OCI-LY3 (cell line): ENCODE data around the gene BTG1.

Experiments
- H2AFZ ChIP-seq: fragments of 200-600, 300-600 bp; shearing (Covaris generic); 2 replicates; pipeline ENCODE4 v1.6.0; 2014; ENCODE audit warnings: antibody characterized with exemption, low read depth, low read length
- H3K27ac ChIP-seq: fragments of 200-600, 300-600 bp; sonication (generic); 2 replicates; pipeline ENCODE4 v1.5.1; 2014; ENCODE audit warnings: mild to moderate bottlenecking, low read length, moderate library complexity, mixed read lengths
- H3K27me3 ChIP-seq: fragments of 200-600, 300-600 bp; sonication (generic); 2 replicates; pipeline ENCODE4 v1.6.1; 2014; ENCODE audit warnings: low read depth, low read length, mixed read lengths
- H3K36me3 ChIP-seq: fragments of 200-600, 300-600 bp; sonication (generic); replicated peaks from 2 replicates; pipeline ENCODE3; 2014; ENCODE audit warnings: low read depth, low read length, mixed read lengths
- H3K4me1 ChIP-seq: fragments of 300-600, 200-600 bp; sonication (generic); 2 replicates; pipeline ENCODE4 v1.6.1; 2014; ENCODE audit warnings: low read length, mixed read lengths
- H3K4me2 ChIP-seq: fragments of 200-600, 300-600 bp; sonication (generic); 2 replicates; pipeline ENCODE4 v1.6.1; 2014; ENCODE audit warnings: low read length, mixed read lengths
- H3K4me3 ChIP-seq: fragments of 300-600, 200-600 bp; sonication (generic); 2 replicates; pipeline ENCODE4 v1.5.1; 2014; ENCODE audit warnings: antibody characterized with exemption, mild to moderate bottlenecking, low read length, moderate library complexity
- H3K79me2 ChIP-seq: fragments of 300-600, 200-600 bp; shearing (Covaris generic); 2 replicates; pipeline ENCODE4 v1.6.1; 2014; ENCODE audit warnings: mild to moderate bottlenecking, low read length, mixed read lengths
- H3K9ac ChIP-seq: fragments of 300-600, 200-600 bp; shearing (Covaris generic); 2 replicates; pipeline ENCODE4 v1.6.0; 2014; ENCODE audit warnings: mild to moderate bottlenecking, low read length, moderate library complexity
- H3K9me3 ChIP-seq: fragments of 200-600, 300-600 bp; shearing (Covaris generic); 2 replicates; pipeline ENCODE4 v1.6.1; 2014; ENCODE audit warnings: low read length, mixed read lengths; ENCODE audit not compliant: insufficient read depth
- H4K20me1 ChIP-seq: fragments of 200-600, 300-600 bp; sonication (generic); 2 replicates; pipeline ENCODE4 v1.6.1; 2016; ENCODE audit warnings: low read length, mixed read lengths; ENCODE audit not compliant: insufficient read depth
- EZH2phosphoT487 ChIP-seq: fragments of 200-600 bp; shearing (Covaris generic); IDR thresholded peaks from 2 replicates; pipeline ENCODE4 v1.6.1; 2018; ENCODE audit warnings: antibody characterized with exemption, mixed run types, low read depth
- TF ChIP-seq, protein P1 (sequence below): fragments of 200-600, 300-600 bp; sonication (generic); IDR thresholded peaks from 2 replicates; pipeline ENCODE4 v1.5.1; 2014; ENCODE audit warnings: antibody characterized with exemption, low read length, low read depth

The BTG1 gene

DNA sequence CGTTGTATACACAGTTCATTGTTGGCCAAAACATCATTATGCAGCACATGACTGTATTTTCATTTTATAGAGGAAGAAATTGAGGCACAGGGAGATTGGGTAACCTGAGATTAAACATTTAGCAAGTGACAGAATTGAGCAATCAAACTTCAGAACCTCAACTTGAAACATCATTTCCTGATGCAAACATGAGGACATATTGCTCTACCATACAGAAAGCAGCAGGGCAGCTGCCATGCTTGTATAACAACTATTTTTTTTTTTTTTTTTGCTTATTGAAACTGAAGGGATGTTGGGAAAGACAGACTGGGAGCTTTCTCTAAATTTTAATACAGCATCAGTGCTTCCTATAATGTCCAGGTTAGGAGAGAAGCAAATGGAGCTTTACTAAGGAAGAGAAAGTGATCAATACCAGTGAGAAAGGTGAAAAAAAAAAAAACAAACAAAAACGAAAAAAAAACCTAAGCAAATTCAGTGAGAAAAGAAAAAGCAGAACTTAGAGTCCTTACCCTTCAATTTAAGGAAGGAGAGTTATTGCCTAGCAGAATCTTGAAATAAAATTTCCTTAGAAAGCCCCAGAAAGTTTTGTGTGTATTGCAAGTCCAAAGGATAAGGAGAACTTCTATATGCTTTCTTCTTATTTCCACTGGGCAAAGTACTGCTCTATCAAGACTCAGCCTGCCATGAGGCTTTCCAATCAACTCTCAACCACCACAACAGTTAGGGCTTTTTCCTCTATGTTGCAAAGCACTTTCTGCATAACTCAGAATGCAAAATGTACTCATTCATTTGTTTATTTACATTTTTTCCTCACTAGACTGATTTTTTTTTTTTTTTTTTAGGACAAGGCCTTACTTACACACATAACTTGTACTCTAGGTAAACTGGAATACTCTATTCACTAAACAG, 21.6 kb downstream of the BTG1 start:
- H3K79me2 ChIP-seq, result peaks cover 94% of the 10 kb centered on the region
- H3K4me3 ChIP-seq, result peak overlapping the region; percentile 13; the same call in 1 of the 2 replicates
- H3K4me1 ChIP-seq, result peaks cover 25% of the 10 kb centered on the region
- TF ChIP-seq, protein P1, sequence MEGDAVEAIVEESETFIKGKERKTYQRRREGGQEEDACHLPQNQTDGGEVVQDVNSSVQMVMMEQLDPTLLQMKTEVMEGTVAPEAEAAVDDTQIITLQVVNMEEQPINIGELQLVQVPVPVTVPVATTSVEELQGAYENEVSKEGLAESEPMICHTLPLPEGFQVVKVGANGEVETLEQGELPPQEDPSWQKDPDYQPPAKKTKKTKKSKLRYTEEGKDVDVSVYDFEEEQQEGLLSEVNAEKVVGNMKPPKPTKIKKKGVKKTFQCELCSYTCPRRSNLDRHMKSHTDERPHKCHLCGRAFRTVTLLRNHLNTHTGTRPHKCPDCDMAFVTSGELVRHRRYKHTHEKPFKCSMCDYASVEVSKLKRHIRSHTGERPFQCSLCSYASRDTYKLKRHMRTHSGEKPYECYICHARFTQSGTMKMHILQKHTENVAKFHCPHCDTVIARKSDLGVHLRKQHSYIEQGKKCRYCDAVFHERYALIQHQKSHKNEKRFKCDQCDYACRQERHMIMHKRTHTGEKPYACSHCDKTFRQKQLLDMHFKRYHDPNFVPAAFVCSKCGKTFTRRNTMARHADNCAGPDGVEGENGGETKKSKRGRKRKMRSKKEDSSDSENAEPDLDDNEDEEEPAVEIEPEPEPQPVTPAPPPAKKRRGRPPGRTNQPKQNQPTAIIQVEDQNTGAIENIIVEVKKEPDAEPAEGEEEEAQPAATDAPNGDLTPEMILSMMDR, result no peak
- TF ChIP-seq EZH2phosphoT487, result no peak
- peak overlapping the region; percentile 48 for H3K4me2 ChIP-seq
- H3K9ac ChIP-seq, result no peak overlapping the region
- peak overlapping the region; percentile 40 for H3K27ac ChIP-seq
- 0 out of 2 replicates have a peak, but pooled peaks cover 17% of the 10 kb centered on the region for H4K20me1 ChIP-seq
- no peaks in the 10 kb centered on the region for H3K9me3 ChIP-seq
- no peak overlapping the region for H2AFZ ChIP-seq
- H3K36me3 ChIP-seq, result peaks cover 45% of the 10 kb centered on the region
- no peaks in the 10 kb centered on the region for H3K27me3 ChIP-seq

DNA sequence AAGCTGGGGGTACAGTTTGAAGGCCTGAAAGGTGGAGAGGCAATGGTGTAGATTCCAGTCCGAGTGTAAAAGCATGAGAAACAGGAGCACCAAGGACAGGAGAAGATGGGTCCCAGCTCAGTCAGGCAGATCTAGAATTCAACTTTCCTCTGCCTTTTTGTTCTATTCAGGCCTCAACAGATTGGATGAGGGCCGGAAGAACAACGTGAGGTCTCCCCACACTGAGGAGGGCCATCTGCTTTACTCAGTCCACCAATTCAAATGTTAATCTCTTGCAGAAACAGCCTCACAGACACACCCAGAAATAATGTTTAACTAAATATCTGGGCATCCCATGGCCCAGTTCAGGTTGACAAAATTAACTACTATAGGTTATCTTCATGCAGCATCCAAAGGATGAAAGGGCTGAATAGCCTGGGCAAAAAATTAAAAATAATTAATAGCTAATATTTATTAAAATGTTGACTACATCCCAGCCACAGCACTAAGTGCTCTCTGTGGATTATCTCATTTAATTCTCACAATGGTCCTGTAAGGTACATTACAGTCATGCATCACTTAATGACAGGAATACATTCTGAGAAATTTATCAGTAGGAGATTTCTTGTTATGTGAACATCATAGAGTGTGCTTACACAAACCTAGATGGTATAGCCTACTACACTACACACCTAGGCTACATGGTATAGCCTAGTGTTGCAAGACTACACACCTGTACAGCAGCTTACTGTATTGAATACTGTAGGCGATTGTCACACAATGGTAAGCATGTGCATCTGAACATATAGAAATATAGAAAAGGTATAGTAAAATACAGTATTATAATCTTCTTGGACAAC, 22.5 kb downstream of the BTG1 start:
- no peak for TF ChIP-seq EZH2phosphoT487
- Histone ChIP-seq H3K27ac (peak overlapping the region; percentile 40; the same call in 1 of the 2 replicates), H3K36me3 (peaks cover 43% of the 10 kb centered on the region), H2AFZ (no peak overlapping the region), H3K4me1 (peaks cover 25% of the 10 kb centered on the region), H3K79me2 (peaks cover 92% of the 10 kb centered on the region), H3K4me3 (no peak overlapping the region), H3K27me3 (no peaks in the 10 kb centered on the region), H4K20me1 (0 out of 2 replicates have a peak, but pooled peaks cover 10% of the 10 kb centered on the region), H3K9ac (no peak overlapping the region), H3K9me3 (no peaks in the 10 kb centered on the region), H3K4me2 (no peak overlapping the region)

DNA sequence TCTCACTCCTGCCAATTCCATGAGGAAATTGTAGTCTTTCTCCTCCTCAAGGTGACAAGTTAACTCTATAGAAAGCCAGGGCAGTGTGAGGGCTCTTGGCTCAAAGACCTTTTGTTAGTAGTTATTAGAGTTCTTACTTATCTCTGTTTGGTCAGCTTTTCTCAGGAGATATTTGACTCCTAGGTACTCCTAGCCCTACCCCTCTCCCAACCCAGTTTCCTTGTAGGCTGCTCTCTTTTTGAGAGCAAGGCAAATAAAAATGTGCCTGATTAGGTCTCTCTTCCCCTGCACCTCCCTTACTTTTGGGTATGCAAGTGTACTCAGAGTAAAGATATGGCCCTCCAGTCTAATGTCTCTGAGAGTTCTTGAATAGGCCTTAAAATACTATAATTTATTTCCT, 23.8 kb downstream of the BTG1 start:
- no peak for TF ChIP-seq EZH2phosphoT487
- TF ChIP-seq, protein P1, result no peak
- H3K36me3 ChIP-seq, result peaks cover 40% of the 10 kb centered on the region
- no peak overlapping the region for H2AFZ ChIP-seq
- H3K27ac ChIP-seq, result no peak overlapping the region
- no peak overlapping the region for H3K4me3 ChIP-seq
- H3K9ac ChIP-seq, result no peak overlapping the region
- no peaks in the 10 kb centered on the region for H3K9me3 ChIP-seq
- no peaks in the 10 kb centered on the region for H3K27me3 ChIP-seq
- H4K20me1 ChIP-seq, result 0 out of 2 replicates have a peak, but pooled peaks cover 8% of the 10 kb centered on the region
- H3K4me2 ChIP-seq, result no peak overlapping the region
- peaks cover 87% of the 10 kb centered on the region for H3K79me2 ChIP-seq
- H3K4me1 ChIP-seq, result peaks cover 25% of the 10 kb centered on the region

DNA sequence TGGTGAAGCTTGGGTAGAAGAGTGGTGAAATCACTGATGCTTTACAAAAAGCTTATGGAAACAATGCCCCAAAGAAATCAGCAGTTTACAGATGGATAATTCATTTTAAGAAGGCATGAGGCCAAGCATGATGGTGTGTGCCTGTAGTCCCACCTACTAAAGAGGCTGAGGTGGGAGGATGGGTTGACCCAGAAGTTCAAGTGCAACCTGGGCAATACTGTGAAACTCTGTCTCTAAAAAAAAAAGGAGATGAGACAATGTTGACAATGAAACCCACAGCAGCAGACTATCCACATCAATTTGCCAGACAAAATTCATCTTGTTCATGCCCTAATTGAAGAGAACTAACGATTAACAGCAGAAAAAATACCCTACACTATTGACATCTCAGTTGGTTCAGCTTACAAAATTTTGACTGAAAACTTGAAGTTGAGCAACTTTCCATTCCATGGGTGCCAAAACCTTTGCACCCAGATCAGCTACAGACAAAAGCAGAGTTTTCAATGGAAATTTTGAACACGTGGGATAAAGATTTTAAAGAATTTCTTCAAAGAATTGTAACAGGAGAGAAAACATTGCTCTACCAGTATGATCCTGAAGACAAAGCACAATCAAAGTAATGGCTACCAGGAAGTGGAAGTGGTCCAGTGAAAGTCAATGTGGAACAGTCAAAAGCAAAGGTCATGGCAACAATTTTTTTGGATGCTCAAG, 26.7 kb downstream of the BTG1 start:
- Histone ChIP-seq H3K9me3 (no peaks in the 10 kb centered on the region), H3K4me3 (no peak overlapping the region), H4K20me1 (no peaks in the 10 kb centered on the region), H3K9ac (no peak overlapping the region), H3K27ac (no peak overlapping the region), H3K4me2 (no peak overlapping the region), H3K79me2 (peaks cover 86% of the 10 kb centered on the region), H3K36me3 (peaks cover 43% of the 10 kb centered on the region), H2AFZ (no peak overlapping the region), H3K4me1 (peaks cover 11% of the 10 kb centered on the region), H3K27me3 (no peaks in the 10 kb centered on the region)
- no peak for TF ChIP-seq EZH2phosphoT487
- TF ChIP-seq, protein P1, result no peak
